Ureter (tissue), 1 donor: Measurements from ENCODE around the gene ZSCAN12. TPM values are rescaled to one million over a fixed set of nuclear protein-coding genes. Genes with fewer than 3 reads are reported as not detected.
A peak's percentile ranks its signal among the peaks of the same experiment; 100 is the strongest.

ENCODE experiments used
- DNase-seq: peaks from one replicate; pipeline ENCODE4 v3.0.0-alpha.2; 2020; ENCODE audit warnings: low spot score
- total RNA-seq: library from RNA; stranded (reverse); gene quantifications from one replicate; pipeline ENCODE4 v1.2.4, GENCODE V29; 2023
- donor health status: DM: yes; HTN: yes; CAD: no.

Gene ZSCAN12
- total RNA-seq, 1 donor from 2014 or later, result 11.1 TPM

DNA sequence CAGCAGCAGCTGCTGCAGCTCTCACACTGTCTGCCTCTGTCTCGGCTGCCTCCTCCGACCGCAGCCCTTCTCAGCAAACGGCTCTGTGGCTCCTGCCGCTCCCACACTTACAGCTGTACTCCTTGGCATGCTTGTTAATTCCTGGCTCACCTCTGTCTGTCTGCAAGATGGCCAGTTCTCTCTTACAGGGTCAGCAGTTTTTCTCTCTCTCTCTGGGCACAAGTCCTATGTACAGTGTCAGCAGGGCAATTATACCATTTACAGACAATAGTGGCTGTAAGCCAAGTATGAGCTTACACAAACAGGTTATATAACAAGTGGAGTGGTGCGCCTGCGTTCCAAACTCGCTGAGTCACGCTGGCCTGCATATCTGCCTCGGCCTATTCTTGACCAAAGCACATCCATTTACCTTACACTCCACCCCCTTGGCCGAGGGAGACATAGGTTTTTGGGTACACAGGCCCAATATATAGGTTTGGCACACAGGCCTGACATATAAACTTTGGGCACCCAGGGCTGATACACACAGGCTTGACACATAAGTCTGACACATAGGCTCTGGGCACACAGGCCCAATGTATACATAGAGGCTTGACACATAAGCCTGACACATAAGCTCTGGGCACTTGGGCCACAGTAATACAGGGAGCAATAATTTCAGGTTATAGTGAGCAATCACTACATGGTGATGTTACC is 45.4 kb downstream of the ZSCAN12 start:
- peak; percentile 59 for DNase-seq

DNA sequence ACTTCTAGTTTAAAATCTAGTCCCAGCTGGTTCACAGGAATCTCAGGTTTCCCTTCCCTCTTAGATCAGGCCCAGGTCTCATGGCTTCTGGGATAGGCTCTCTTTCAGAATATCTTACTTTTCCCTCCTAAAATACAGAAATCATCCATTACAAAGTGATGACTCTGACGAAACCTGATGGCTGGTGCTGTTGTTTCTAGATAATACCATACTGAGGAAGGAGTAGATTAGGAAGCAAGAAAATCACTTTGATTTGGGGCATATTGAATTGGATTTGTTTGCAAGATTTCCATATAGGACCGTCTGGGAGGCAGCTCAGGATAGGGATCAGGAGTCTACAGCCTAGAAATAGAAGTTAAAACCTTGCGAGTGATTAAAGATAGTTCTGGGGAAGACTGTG is 46.2 kb downstream of the ZSCAN12 start:
- no peak for DNase-seq

DNA sequence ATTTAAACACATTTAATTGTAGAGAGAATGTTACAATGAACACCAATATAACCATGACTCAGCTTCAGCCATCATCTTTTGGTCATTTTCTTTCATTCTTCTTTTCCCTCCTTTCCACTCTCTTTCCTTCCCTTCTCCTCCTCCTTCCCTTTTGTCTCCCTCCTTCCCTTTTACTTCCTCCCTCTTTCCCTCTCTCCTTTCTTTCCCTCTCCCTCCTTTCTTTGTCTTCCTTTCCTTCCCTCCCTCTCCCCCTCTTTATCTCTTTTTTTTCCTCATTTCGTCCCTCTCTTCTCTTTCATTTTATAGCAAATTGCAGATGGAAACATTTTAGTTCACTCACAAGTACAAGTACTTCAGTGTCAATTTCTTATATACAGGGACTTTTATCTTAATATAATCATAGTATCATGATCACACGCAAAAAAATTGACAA is 48.0 kb downstream of the ZSCAN12 start:
- DNase-seq, result no peak

DNA sequence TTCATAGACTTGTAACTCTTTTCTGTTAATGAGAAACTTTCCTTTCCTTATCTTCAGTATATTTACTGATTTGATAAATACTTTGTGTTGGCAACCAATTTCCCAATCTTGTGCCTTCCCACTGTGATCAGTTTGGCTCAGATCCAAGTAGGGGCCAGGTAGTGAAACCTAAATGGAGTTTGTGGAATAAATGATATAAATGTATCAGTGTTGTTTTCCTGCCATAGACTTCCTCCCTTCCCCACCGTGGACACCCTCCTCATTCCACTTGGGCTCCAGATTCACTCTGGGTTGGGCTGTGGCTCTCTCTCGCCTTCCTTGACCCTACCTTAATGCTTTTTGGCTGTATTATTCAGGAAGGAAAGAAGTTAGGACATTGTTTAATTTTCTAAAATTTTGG is 48.5 kb downstream of the ZSCAN12 start:
- DNase-seq, result no peak

DNA sequence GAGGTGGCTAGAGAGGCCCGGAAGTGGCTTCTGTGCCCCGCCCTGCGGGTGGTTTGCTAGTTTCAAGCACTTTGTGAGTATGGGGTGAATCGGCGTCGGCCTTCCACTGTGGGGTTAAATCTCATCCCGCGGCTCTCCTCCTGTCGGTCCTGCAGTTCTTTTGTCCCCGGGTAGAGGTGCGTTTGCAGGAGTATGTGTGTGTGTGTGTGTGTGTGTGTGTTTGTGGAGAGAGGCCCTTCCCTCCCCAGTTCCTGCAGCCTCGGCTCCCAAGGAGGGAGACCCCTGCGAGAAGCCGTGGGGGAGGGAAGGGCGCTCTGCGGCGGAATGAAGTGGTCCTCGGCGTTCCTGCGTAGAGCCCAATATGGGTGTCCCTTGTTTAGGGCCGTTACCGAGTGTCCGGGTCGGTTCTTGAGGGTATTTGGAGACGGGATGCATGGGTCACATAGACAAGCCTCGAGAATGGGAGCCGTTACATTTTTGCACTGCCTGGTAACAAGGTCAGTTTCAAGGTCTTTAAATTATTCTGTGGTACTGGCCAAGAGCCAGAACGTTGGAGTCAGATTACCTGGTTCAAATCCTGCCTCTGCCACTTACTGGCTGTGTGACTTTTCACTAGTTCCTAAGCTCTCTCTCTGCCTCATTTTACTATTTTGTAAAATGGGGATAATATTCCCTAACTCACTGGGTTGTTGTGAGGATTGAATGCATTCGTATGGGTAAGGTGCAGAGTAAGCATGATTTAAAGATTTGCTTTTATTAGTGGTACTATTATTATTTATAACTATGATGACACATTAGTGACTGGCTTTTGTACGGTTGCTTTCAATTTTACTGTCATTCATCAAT is 49.4 kb downstream of the ZSCAN12 start, which contains the start of gene ZKSCAN3:
Gene ZKSCAN3 (plus strand): TSS at position 56 of the 846 bp plus-strand sequence. CDS start 9,640 bp downstream, outside the sequence.
- DNase-seq, result peak; percentile 88

GRCh38 chr6:28349344-28349891 is 50.1 kb downstream of the ZSCAN12 start:
- DNase-seq, result no peak

GRCh38 chr6:28347119-28347518 is 52.4 kb downstream of the ZSCAN12 start:
- no peak for DNase-seq

DNA sequence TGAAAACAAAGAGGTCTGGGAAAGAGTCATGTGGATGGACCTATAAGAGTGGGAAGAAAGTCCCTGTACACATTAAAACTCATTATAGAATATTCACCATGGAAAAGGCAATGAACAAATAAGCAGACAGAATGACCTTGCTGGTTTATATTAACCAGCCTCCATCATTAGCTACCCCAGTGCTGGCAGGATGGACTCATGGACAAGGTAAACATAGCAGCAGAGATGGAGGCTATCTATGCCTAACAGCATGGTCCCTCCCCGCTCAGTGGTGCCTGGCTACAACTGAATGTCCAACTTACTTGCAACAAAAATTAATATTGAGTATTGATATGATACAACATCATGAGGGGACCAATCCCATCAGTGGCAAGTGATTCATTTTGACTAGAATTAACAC is 54.3 kb downstream of the ZSCAN12 start:
- no peak for DNase-seq

- DNase-seq, result no peak
These were observed 55.5 kb downstream of the ZSCAN12 start for GRCh38 chr6:28343898-28344677.

DNA sequence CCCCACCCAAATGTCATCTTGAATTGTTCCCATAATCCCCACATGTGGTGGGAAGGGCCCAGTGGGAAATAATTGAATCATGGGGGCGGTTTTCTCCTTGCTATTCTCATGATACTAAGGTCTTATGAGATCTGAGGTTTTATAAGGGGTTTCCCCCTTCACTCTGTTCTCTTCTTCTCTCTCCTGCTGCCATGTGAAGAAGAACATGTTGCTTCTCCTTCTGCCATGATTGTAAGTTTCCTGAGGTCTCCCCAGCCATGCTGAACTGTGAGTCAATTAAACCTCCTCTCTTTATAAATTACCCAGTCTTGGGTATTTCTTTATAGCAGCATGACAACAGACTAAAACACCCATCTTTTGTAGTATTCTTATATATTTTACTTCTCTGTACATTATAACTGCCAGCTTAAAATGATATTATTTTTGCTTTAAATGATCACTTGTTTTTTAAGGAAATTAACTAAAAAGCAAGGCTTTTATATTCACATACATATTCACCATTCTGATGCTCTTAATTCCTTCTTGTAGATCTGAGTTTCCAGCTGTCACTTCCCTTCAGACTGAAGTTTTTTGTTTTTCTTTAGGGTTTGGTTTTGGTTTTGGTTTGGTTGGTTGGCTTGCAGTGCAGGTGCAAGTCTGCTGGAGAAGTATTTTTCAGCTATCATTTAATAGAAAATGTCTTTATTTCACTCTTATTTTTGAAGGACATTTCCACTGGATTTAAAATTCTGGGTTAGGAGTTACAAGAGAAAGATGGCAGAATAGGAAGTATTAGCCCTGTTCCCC is 59.0 kb downstream of the ZSCAN12 start:
- DNase-seq, result no peak

DNA sequence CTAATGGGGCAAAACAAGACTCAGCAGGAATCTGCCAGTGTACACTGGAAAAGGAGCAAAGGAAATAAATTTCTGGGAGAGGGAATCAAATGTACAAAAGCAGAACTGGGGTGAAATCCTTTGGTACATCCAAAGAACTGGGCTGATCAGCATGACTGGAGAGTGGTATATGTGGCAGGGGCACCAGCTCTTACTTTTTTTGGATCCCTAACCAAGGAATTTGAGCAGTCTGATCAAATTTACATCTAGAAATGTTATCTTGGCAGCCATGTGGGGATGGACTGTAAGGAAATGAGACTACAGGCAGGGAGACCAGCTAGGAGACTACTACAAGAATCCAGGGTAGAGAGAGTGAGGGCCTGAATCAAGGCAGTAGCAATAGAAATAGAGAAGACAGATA is 62.4 kb downstream of the ZSCAN12 start:
- no peak for DNase-seq

DNA sequence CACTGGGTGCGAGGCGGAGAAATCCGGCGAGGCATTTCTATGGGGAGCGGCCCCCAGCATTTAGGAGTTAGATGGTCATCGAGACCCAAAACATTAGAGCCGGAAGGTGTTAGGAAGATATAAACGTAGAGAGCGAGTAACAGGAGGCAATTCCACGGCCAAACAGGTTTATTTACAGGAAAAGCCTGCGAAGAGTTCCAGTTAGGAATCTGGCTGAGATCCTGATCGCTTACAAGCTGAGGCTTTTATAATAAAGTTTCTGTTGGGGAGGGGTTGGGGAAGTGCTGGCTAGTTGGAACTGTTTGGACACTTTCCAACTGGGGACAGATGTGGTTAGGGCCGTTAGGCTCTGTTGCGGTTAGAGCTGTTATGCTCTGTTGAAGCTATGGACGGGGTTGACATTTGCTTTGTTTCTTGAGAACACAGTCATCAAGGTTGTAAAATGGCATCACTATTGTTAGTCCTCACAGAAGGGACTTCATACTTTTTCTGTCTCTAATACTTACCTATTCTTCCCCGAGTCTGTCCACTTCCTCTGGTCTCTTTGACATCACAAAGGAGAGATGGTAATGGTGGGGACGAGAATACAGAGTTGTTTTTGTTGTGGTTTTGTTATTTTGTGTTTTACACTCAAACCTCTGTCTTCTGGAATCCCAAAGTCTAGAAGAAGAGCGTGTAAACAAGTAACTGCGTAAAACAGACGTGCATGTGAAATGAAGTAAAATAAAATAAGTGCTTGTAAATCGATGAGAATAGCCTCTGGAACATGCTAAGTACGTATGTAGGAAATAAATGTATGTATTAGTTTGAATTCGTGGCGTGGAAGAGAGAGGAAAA is 63.0 kb downstream of the ZSCAN12 start:
- peak; percentile 62 for DNase-seq

DNA sequence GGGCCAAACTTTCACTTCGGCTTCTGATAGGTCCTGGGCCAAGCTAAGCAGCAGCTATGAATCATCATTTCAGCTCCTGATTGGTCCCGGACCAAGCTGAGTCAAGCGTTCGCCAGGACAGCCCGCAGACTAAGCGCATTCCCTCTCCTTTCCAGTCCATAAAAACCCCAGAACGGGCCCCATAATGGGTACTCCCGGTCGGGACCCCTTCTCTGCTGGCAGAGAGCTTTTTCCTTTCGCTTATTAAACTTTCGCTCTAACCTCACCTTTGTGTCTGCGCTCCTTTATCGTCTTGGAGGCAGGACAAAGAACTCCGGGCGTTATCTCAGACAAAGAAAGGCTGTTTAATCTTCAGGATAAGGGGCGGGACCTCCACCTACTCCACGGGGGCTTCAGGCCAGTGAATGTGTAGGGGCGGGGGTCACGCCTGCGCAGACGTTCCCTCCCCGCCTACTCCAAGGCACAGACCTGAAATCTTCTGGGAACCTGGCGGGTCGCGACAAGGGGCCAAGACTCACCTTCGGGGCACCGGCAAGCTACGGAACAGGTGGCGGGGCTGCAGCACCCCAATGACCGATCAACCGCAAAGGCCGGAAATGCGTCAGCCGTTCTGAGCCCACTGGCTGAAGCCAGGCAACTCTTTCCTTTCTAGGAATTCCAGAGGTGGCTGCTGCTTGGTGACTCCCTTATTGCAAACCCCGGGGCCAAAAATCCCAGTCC is 63.8 kb downstream of the ZSCAN12 start, which contains the start of gene ZSCAN31:
Gene ZSCAN31 (minus strand): TSS at position 585 of the 720 bp plus-strand sequence. CDS start 6,465 bp downstream, outside the sequence.
- DNase-seq, result peak; percentile 97

DNA sequence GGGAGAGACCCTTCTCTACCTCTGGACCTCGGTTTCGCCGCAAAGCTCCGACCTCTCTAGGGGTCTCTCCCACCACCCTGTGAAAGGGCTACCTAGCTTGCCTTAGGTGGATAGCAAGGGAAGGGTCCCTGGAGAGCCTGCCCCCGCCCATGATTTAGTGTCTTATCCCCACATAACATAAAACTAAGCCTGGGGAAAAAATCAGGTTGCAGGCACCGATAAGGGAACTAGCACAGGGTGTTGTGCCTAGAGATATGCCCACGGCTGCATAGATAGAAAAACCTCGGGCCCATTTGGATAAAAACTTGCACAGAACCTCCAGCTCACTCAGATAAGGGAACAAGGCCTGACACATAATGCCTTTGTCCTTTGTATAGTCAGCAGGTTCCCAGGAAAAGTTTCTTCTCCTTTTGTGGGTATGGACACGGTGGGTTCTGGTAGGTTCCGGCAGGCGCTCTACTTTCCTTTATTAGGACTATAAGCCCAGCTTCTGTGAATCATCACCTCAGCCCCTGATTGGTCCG is 64.4 kb downstream of the ZSCAN12 start:
- no peak for DNase-seq

- no peak for DNase-seq
These were observed 65.1 kb downstream of the ZSCAN12 start for GRCh38 chr6:28334286-28335039.

DNA sequence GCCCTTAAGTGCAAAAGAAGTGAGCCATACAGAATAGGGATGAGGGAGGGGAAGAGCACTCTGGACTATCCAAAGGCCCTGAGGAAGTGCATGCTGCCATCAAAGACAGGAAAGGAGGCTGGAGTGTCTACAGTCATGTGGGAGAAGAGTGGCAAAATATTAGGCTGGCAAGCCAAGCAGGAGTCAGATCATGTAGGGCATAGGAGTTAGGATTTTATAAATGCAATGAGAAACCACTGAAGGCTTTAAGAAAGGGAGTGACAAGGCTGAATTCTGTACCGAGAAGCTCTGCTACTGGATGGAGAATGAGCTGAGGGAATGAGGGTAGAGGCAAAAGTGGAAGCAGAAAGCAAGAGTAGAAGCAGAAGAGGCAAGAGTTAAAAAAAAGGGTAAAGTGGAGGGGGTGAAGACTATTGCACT is 65.9 kb downstream of the ZSCAN12 start:
- DNase-seq, result no peak

DNA sequence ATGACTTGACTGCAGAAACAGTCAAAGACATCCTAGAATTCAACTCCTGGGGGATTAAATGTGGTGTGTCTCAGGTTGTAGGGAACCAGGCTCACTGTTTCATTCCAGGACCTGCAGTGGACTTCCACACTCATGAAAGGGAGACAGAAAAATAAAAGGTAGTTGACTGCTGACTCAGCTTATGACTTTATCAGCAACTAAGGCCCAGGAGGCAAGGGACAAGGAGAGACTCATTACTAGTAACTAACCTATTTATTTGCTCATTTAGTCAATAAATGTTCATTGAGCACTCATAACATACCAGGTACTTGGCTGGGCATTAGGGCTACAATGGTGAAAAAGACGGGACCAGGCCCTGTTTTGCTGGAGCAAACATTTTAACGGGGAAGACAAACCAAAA is 66.5 kb downstream of the ZSCAN12 start:
- DNase-seq, result no peak

DNA sequence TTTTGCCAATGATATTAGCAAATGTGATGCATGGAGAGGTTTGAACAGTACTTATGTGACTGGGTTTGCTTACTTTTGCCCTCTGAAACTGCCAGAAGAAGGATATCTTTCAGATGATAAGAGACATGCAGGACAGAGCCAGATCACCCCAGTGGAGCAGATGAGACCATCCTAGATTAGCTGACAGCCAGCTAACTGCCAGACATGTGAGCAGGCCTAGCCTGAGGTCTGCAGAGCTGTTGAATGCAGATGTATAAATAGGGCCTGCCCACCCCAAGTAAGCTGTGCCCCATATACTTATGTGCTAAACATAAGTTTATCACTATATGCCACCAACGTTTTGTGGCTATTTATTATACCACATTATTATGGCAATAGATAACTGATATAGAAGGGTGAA is 69.5 kb downstream of the ZSCAN12 start:
- DNase-seq, result no peak
